WTC11 (cell line): ENCODE data around the gene ZBTB4.

ENCODE experiments used
- CREM ChIP-seq: sonication (generic); formaldehyde crosslinking; IDR thresholded peaks from 2 replicates; pipeline ENCODE4 v1.8.1; 2022; ENCODE audit warnings: mild to moderate bottlenecking, missing genetic modification reagents, moderate library complexity
- FOXP1 ChIP-seq: sonication (generic); formaldehyde crosslinking; IDR thresholded peaks from 2 replicates; pipeline ENCODE4 v1.8.0; 2022; ENCODE audit warnings: missing genetic modification reagents, mild to moderate bottlenecking, moderate library complexity, borderline replicate concordance
- SP1 ChIP-seq: sonication (generic); formaldehyde crosslinking; conservative IDR thresholded peaks from 2 replicates; pipeline ENCODE4 v1.8.1; 2022; ENCODE audit warnings: missing genetic modification reagents
- TEAD4 ChIP-seq: sonication (generic); formaldehyde crosslinking; IDR thresholded peaks from 2 replicates; pipeline ENCODE4 v1.8.0; 2022; ENCODE audit warnings: mild to moderate bottlenecking, missing genetic modification reagents
- TP53 ChIP-seq: sonication (generic); formaldehyde crosslinking; IDR thresholded peaks from 2 replicates; pipeline ENCODE4 v1.8.1; 2023; ENCODE audit warnings: mild to moderate bottlenecking, missing genetic modification reagents
- ZNF396 ChIP-seq: fragments of 250-450 bp; sonication (Bioruptor Pico); IDR thresholded peaks from 2 replicates; pipeline ENCODE4 v1.8.0; 2021; ENCODE audit warnings: mild to moderate bottlenecking, moderate library complexity, borderline replicate concordance
- TF ChIP-seq, protein P1 (sequence below): fragments of 200-600 bp; IDR thresholded peaks from 2 replicates; pipeline ENCODE4 v1.8.0; 2022; ENCODE audit warnings: antibody characterized with exemption
- TF ChIP-seq, protein P2 (sequence below): sonication (generic); formaldehyde crosslinking; IDR thresholded peaks from 2 replicates; pipeline ENCODE4 v1.8.0; 2023; ENCODE audit warnings: missing genetic modification reagents
- TF ChIP-seq, protein P3 (sequence below): sonication (generic); formaldehyde crosslinking; IDR thresholded peaks from 2 replicates; pipeline ENCODE4 v1.8.0; 2022; ENCODE audit warnings: mild to moderate bottlenecking, missing genetic modification reagents
- TF ChIP-seq, protein P4 (sequence below): fragments of 250-450 bp; sonication (Bioruptor Pico); IDR thresholded peaks from 2 replicates; pipeline ENCODE4 v1.9.0; 2021; ENCODE audit warnings: moderate library complexity, mild to moderate bottlenecking, inconsistent platforms, borderline replicate concordance
- TF ChIP-seq, protein P5 (sequence below): sonication (generic); formaldehyde crosslinking; IDR thresholded peaks from 2 replicates; pipeline ENCODE4 v1.8.1; 2023; ENCODE audit warnings: mild to moderate bottlenecking, moderate library complexity, missing genetic modification reagents
- TF ChIP-seq, protein P6 (sequence below): sonication (generic); formaldehyde crosslinking; IDR thresholded peaks from 2 replicates; pipeline ENCODE4 v1.8.1; 2023; ENCODE audit warnings: mild to moderate bottlenecking, missing genetic modification reagents
- TF ChIP-seq, protein P7 (sequence below): sonication (generic); formaldehyde crosslinking; IDR thresholded peaks from 2 replicates; pipeline ENCODE4 v1.8.1; 2023; ENCODE audit warnings: mild to moderate bottlenecking, missing genetic modification reagents
- TF ChIP-seq, protein P8 (sequence below): sonication (generic); formaldehyde crosslinking; IDR thresholded peaks from 2 replicates; pipeline ENCODE4 v1.8.1; 2023; ENCODE audit warnings: mild to moderate bottlenecking, missing genetic modification reagents, moderate library complexity

DNA sequence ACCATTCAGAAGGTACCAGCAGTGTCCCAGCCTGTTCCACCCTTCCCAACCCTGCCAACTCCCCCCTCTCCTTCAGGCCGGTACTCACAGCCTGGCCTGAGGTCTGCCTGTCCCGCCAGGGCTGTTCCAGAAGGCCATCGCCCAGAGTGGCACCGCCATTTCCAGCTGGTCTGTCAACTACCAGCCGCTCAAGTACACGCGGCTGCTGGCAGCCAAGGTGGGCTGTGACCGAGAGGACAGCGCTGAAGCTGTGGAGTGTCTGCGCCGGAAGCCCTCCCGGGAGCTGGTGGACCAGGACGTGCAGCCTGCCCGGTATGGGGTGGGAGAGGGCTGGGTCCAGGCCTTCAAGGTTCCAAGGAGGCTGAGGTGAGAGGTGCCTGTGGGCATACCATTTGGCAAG, 64.6 kb downstream of the ZBTB4 start:
- TF ChIP-seq, protein P1, sequence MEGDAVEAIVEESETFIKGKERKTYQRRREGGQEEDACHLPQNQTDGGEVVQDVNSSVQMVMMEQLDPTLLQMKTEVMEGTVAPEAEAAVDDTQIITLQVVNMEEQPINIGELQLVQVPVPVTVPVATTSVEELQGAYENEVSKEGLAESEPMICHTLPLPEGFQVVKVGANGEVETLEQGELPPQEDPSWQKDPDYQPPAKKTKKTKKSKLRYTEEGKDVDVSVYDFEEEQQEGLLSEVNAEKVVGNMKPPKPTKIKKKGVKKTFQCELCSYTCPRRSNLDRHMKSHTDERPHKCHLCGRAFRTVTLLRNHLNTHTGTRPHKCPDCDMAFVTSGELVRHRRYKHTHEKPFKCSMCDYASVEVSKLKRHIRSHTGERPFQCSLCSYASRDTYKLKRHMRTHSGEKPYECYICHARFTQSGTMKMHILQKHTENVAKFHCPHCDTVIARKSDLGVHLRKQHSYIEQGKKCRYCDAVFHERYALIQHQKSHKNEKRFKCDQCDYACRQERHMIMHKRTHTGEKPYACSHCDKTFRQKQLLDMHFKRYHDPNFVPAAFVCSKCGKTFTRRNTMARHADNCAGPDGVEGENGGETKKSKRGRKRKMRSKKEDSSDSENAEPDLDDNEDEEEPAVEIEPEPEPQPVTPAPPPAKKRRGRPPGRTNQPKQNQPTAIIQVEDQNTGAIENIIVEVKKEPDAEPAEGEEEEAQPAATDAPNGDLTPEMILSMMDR, result no peak
- TF ChIP-seq CREM (CRISPR knock-in tag), result no peak
- TF ChIP-seq, protein P2, sequence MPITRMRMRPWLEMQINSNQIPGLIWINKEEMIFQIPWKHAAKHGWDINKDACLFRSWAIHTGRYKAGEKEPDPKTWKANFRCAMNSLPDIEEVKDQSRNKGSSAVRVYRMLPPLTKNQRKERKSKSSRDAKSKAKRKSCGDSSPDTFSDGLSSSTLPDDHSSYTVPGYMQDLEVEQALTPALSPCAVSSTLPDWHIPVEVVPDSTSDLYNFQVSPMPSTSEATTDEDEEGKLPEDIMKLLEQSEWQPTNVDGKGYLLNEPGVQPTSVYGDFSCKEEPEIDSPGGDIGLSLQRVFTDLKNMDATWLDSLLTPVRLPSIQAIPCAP (CRISPR knock-in tag), result no peak
- no peak for TF ChIP-seq ZNF396 (CRISPR knock-in tag)
- TF ChIP-seq TEAD4 (CRISPR knock-in tag), result no peak
- no peak for TF ChIP-seq TP53
- no peak for TF ChIP-seq SP1
- no peak for TF ChIP-seq FOXP1 (CRISPR knock-in tag)
- TF ChIP-seq, protein P3, sequence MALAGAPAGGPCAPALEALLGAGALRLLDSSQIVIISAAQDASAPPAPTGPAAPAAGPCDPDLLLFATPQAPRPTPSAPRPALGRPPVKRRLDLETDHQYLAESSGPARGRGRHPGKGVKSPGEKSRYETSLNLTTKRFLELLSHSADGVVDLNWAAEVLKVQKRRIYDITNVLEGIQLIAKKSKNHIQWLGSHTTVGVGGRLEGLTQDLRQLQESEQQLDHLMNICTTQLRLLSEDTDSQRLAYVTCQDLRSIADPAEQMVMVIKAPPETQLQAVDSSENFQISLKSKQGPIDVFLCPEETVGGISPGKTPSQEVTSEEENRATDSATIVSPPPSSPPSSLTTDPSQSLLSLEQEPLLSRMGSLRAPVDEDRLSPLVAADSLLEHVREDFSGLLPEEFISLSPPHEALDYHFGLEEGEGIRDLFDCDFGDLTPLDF, result no peak
- TF ChIP-seq, protein P4, sequence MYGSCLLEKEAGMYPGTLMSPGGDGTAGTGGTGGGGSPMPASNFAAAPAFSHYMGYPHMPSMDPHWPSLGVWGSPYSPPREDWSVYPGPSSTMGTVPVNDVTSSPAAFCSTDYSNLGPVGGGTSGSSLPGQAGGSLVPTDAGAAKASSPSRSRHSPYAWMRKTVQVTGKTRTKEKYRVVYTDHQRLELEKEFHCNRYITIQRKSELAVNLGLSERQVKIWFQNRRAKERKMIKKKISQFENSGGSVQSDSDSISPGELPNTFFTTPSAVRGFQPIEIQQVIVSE (CRISPR knock-in tag), result no peak
- TF ChIP-seq, protein P5, sequence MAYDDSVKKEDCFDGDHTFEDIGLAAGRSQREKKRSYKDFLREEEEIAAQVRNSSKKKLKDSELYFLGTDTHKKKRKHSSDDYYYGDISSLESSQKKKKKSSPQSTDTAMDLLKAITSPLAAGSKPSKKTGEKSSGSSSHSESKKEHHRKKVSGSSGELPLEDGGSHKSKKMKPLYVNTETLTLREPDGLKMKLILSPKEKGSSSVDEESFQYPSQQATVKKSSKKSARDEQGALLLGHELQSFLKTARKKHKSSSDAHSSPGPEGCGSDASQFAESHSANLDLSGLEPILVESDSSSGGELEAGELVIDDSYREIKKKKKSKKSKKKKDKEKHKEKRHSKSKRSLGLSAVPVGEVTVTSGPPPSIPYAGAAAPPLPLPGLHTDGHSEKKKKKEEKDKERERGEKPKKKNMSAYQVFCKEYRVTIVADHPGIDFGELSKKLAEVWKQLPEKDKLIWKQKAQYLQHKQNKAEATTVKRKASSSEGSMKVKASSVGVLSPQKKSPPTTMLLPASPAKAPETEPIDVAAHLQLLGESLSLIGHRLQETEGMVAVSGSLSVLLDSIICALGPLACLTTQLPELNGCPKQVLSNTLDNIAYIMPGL (CRISPR knock-in tag), result no peak
- TF ChIP-seq, protein P6, sequence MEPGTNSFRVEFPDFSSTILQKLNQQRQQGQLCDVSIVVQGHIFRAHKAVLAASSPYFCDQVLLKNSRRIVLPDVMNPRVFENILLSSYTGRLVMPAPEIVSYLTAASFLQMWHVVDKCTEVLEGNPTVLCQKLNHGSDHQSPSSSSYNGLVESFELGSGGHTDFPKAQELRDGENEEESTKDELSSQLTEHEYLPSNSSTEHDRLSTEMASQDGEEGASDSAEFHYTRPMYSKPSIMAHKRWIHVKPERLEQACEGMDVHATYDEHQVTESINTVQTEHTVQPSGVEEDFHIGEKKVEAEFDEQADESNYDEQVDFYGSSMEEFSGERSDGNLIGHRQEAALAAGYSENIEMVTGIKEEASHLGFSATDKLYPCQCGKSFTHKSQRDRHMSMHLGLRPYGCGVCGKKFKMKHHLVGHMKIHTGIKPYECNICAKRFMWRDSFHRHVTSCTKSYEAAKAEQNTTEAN, result no peak
- TF ChIP-seq, protein P7, sequence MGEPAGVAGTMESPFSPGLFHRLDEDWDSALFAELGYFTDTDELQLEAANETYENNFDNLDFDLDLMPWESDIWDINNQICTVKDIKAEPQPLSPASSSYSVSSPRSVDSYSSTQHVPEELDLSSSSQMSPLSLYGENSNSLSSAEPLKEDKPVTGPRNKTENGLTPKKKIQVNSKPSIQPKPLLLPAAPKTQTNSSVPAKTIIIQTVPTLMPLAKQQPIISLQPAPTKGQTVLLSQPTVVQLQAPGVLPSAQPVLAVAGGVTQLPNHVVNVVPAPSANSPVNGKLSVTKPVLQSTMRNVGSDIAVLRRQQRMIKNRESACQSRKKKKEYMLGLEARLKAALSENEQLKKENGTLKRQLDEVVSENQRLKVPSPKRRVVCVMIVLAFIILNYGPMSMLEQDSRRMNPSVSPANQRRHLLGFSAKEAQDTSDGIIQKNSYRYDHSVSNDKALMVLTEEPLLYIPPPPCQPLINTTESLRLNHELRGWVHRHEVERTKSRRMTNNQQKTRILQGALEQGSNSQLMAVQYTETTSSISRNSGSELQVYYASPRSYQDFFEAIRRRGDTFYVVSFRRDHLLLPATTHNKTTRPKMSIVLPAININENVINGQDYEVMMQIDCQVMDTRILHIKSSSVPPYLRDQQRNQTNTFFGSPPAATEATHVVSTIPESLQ (CRISPR knock-in tag), result no peak
- TF ChIP-seq, protein P8, sequence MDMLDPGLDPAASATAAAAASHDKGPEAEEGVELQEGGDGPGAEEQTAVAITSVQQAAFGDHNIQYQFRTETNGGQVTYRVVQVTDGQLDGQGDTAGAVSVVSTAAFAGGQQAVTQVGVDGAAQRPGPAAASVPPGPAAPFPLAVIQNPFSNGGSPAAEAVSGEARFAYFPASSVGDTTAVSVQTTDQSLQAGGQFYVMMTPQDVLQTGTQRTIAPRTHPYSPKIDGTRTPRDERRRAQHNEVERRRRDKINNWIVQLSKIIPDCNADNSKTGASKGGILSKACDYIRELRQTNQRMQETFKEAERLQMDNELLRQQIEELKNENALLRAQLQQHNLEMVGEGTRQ (CRISPR knock-in tag), result no peak
